Osteoblast (primary cell): ENCODE measurements around the gene S100A9. TPM values are rescaled to one million over a fixed set of nuclear protein-coding genes. Genes with fewer than 3 reads are reported as not detected.

Experiments
- DNase-seq: peaks from one replicate; pipeline ENCODE4 v3.0.0; 2011; ENCODE audit warnings: low spot score, mixed read lengths; ENCODE audit not compliant: insufficient read length; ENCODE audit errors: missing footprints
- H2AFZ ChIP-seq: 2 replicates; pipeline ENCODE4 v1.6.0; 2011; ENCODE audit warnings: mild to moderate bottlenecking, low read length
- H3K27ac ChIP-seq: 2 replicates; pipeline ENCODE4 v1.5.1; 2011; ENCODE audit warnings: mild to moderate bottlenecking, low read depth, low read length, moderate library complexity
- H3K27me3 ChIP-seq: 2 replicates; pipeline ENCODE4 v1.6.0; 2012; ENCODE audit warnings: mild to moderate bottlenecking, control low read depth, inconsistent platforms, low read length, moderate library complexity; ENCODE audit not compliant: insufficient read depth
- H3K36me3 ChIP-seq: 2 replicates; pipeline ENCODE4 v1.5.1; 2011; ENCODE audit warnings: mild to moderate bottlenecking, low read length, control low read depth, moderate library complexity; ENCODE audit not compliant: insufficient read depth
- H3K4me1 ChIP-seq: 2 replicates; pipeline ENCODE4 v1.5.1; 2011; ENCODE audit warnings: mild to moderate bottlenecking, low read length, control low read depth, moderate library complexity; ENCODE audit not compliant: insufficient read depth
- H3K4me2 ChIP-seq: 2 replicates; pipeline ENCODE4 v1.6.0; 2011; ENCODE audit warnings: mild to moderate bottlenecking, low read length; ENCODE audit not compliant: insufficient read depth
- H3K4me3 ChIP-seq: fragments of 200-600 bp; sonication (generic); 3 replicates; pipeline ENCODE4 v1.5.1; 2012; ENCODE audit warnings: mild to moderate bottlenecking, low read length, inconsistent platforms; ENCODE audit not compliant: insufficient read depth
- H3K79me2 ChIP-seq: 2 replicates; pipeline ENCODE4 v1.6.0; 2012; ENCODE audit warnings: mild to moderate bottlenecking, low read length, control low read depth, inconsistent platforms; ENCODE audit not compliant: insufficient read depth
- H3K9me3 ChIP-seq: 2 replicates; pipeline ENCODE4 v1.5.1; 2011; ENCODE audit warnings: low read depth, low read length, control low read depth
- H4K20me1 ChIP-seq: 2 replicates; pipeline ENCODE4 v1.6.0; 2012; ENCODE audit warnings: mild to moderate bottlenecking, low read length, control low read depth; ENCODE audit not compliant: insufficient read depth
- CTCF ChIP-seq: IDR thresholded peaks from 2 replicates; pipeline ENCODE4 v1.5.1; 2011; ENCODE audit warnings: mild to moderate bottlenecking, low read depth, low read length, moderate library complexity; ENCODE audit errors: extremely low read depth
- total RNA-seq: library from RNA; depleted of rRNA; stranded (reverse); fragments of >200 nt; gene quantifications from 2 replicates; pipeline ENCODE4 v1.2.3, GENCODE V29; 2012

Gene S100A9
- total RNA-seq, 1 donor = 0.36 TPM

- H3K4me3 ChIP-seq = no peak overlapping the region
- peak; percentile 14 for TF ChIP-seq CTCF
- no peak overlapping the region for H3K4me2 ChIP-seq
- no peaks in the 10 kb centered on the region for H3K4me1 ChIP-seq
- H3K36me3 ChIP-seq = no peaks in the 10 kb centered on the region
- no peak overlapping the region for H3K27ac ChIP-seq
- no peaks in the 10 kb centered on the region for H4K20me1 ChIP-seq
- no peaks in the 10 kb centered on the region for H3K27me3 ChIP-seq
- H3K9me3 ChIP-seq = no peaks in the 10 kb centered on the region
- no peaks in the 10 kb centered on the region for H3K79me2 ChIP-seq
- no peak overlapping the region for H2AFZ ChIP-seq
- DNase-seq = peak; percentile 67
Measured at GRCh38 chr1:153400244-153400643, 42.6 kb downstream of the S100A9 start.

- TF ChIP-seq CTCF = no peak
- Histone ChIP-seq H3K79me2 (no peaks in the 10 kb centered on the region), H4K20me1 (no peaks in the 10 kb centered on the region), H3K9me3 (no peaks in the 10 kb centered on the region), H2AFZ (no peak overlapping the region), H3K4me2 (no peak overlapping the region), H3K27me3 (no peaks in the 10 kb centered on the region), H3K27ac (no peak overlapping the region), H3K4me1 (no peaks in the 10 kb centered on the region), H3K4me3 (no peak overlapping the region), H3K36me3 (no peaks in the 10 kb centered on the region)
- DNase-seq = no peak
Measured at GRCh38 chr1:153401461-153401860, 43.8 kb downstream of the S100A9 start.

GRCh38 chr1:153402226-153402625, 44.6 kb downstream of the S100A9 start:
- H3K4me1 ChIP-seq = no peaks in the 10 kb centered on the region
- H4K20me1 ChIP-seq = no peaks in the 10 kb centered on the region
- no peak for TF ChIP-seq CTCF
- no peak overlapping the region for H3K27ac ChIP-seq
- H3K79me2 ChIP-seq = no peaks in the 10 kb centered on the region
- no peak overlapping the region for H3K4me3 ChIP-seq
- H3K9me3 ChIP-seq = no peaks in the 10 kb centered on the region
- no peak overlapping the region for H2AFZ ChIP-seq
- H3K27me3 ChIP-seq = no peaks in the 10 kb centered on the region
- no peak overlapping the region for H3K4me2 ChIP-seq
- H3K36me3 ChIP-seq = no peaks in the 10 kb centered on the region
- DNase-seq = no peak

- no peak for TF ChIP-seq CTCF
- Histone ChIP-seq H4K20me1 (no peaks in the 10 kb centered on the region), H2AFZ (no peak overlapping the region), H3K9me3 (no peaks in the 10 kb centered on the region), H3K27ac (no peak overlapping the region), H3K4me3 (no peak overlapping the region), H3K4me1 (no peaks in the 10 kb centered on the region), H3K79me2 (no peaks in the 10 kb centered on the region), H3K4me2 (no peak overlapping the region), H3K36me3 (no peaks in the 10 kb centered on the region), H3K27me3 (no peaks in the 10 kb centered on the region)
- no peak for DNase-seq
Measured at GRCh38 chr1:153403421-153404085, 45.9 kb downstream of the S100A9 start.
